MCF 10A (cell line): ENCODE data around the gene ATP5PO. TPM values are rescaled to one million over a fixed set of nuclear protein-coding genes. Genes with fewer than 3 reads are reported as not detected.
"Not testable (repeated sequence)": the region's sequence is repeated elsewhere in the genome, so short reads cannot be mapped to it uniquely, and the experiment has no call there.

Experiments used
- BruUV-seq: library from RNA; stranded (reverse); fragments of 400-500 nt; replicated peaks from 2 replicates; lab custom pipeline; 2021; lab: Mats Ljungman, UMichigan
- CTCF ChIA-PET: fragments of 300-600 bp; sonication (Branson Sonifier 250); formaldehyde crosslinking; extraction: SDS; loops from one replicate; lab custom pipeline; 2021; ENCODE audit warnings: antibody characterized with exemption, inconsistent platforms; lab: Yijun Ruan, JAX
- POLR2A ChIA-PET: fragments of 300-600, 350-650 bp; sonication (Branson Sonifier 250); formaldehyde crosslinking; extraction: SDS; loops from one replicate; lab custom pipeline; 2020; ENCODE audit warnings: antibody characterized with exemption, inconsistent platforms; lab: Yijun Ruan, JAX
- DNase-seq: peaks from one replicate; pipeline ENCODE4 v3.0.0-alpha.2; 2018; ENCODE audit not compliant: unreplicated experiment
- H3K27ac Mint-ChIP-seq: one replicate; pipeline ENCODE4 v1.8.0; 2022; ENCODE audit warnings: mild to moderate bottlenecking, low read depth, mixed read lengths; ENCODE audit not compliant: unreplicated experiment
- H3K27me3 Mint-ChIP-seq: one replicate; pipeline ENCODE4 v1.8.0; 2022; ENCODE audit warnings: mixed read lengths; ENCODE audit not compliant: insufficient read depth, unreplicated experiment
- H3K36me3 Mint-ChIP-seq: one replicate; pipeline ENCODE4 v1.8.0; 2022; ENCODE audit warnings: mild to moderate bottlenecking, moderate library complexity, mixed read lengths; ENCODE audit not compliant: insufficient read depth, unreplicated experiment
- H3K4me1 Mint-ChIP-seq: one replicate; pipeline ENCODE4 v1.8.0; 2022; ENCODE audit warnings: mixed read lengths; ENCODE audit not compliant: insufficient read depth, unreplicated experiment
- H3K4me3 Mint-ChIP-seq: one replicate; pipeline ENCODE4 v1.8.0; 2022; ENCODE audit warnings: mild to moderate bottlenecking, moderate library complexity, mixed read lengths; ENCODE audit not compliant: unreplicated experiment
- H3K9me3 Mint-ChIP-seq: one replicate; pipeline ENCODE4 v1.8.0; 2022; ENCODE audit warnings: mixed read lengths; ENCODE audit not compliant: unreplicated experiment
- CTCF ChIP-seq: fragments of 200-600 bp; IDR thresholded peaks from one replicate; pipeline ENCODE4 v1.8.0; 2022; ENCODE audit warnings: antibody characterized with exemption, mild to moderate bottlenecking; ENCODE audit not compliant: unreplicated experiment
- intact Hi-C: fragments of 100-400 bp; cut with micrococcal nuclease; formaldehyde crosslinking; loops from 2 replicates; pipeline ENCODE4 v1.14.1; 2022
- total RNA-seq: library from RNA; stranded (reverse); gene quantifications from 2 replicates; pipeline ENCODE4 v1.2.3, GENCODE V29; 2022

ATP5PO gene
- total RNA-seq, 1 experiment from 2014 or later = 196 TPM

- ChIA-PET CTCF (interaction anchor here (4.1 kb wide), 1 partner anchor 8 kb away, joined by 25 read pairs; no protein-coding TSS in a partner anchor), POLR2A (no interaction called here)
- no peaks in the 10 kb centered on the region for H3K9me3 Mint-ChIP-seq
- BruUV-seq = no TSS peak
- H3K36me3 Mint-ChIP-seq = no peaks in the 10 kb centered on the region
- no peak overlapping the region for H3K4me3 Mint-ChIP-seq
- no peaks in the 10 kb centered on the region for H3K27me3 Mint-ChIP-seq
- no peak overlapping the region for H3K27ac Mint-ChIP-seq
- intact Hi-C loops = no loop called here
- no peak for DNase-seq
- peaks cover 6% of the 10 kb centered on the region for H3K4me1 Mint-ChIP-seq
- TF ChIP-seq CTCF = no peak
Measured at GRCh38 chr21:33931799-33932390, 16.3 kb upstream of the ATP5PO start.

DNA sequence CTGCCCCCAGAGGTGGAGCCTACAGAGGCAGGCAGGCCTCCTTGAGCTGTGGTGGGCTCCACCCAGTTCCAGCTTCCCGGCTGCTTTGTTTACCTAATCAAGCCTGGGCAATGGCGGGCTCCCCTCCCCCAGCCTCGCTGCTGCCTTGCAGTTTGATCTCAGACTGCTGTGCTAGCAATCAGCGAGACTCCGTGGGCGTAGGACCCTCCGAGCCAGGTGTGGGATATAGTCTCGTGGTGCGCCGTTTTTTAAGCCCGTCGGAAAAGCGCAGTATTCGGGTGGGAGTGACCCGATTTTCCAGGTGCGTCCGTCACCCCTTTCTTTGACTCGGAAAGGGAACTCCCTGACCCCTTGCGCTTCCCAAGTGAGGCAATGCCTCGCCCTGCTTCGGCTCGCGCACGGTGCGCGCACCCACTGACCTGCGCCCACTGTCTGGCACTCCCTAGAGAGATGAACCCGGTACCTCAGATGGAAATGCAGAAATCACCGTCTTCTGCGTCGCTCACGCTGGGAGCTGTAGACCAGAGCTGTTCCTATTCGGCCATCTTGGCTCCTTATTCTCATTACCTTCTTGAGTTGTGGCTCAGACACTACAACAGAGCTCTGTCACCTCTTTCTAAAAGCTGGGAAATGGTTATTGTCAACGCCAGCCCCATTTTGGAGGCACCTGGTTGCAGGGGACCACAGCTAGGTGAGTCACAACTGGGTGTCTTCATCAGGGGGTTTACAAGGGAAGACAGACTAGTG, 15.6 kb upstream of the ATP5PO start:
- POLR2A ChIA-PET, H3K4me1 Mint-ChIP-seq, DNase-seq, H3K36me3 Mint-ChIP-seq, H3K27ac Mint-ChIP-seq, H3K4me3 Mint-ChIP-seq, intact Hi-C loops, BruUV-seq, H3K27me3 Mint-ChIP-seq, H3K9me3 Mint-ChIP-seq: not testable (repeated sequence)
- CTCF ChIA-PET = interaction anchor here (4.1 kb wide), 1 partner anchor 8 kb away, joined by 25 read pairs; no protein-coding TSS in a partner anchor

GRCh38 chr21:33926248-33926647, 10.6 kb upstream of the ATP5PO start:
- intact Hi-C loops, H3K27me3 Mint-ChIP-seq, H3K27ac Mint-ChIP-seq, H3K4me1 Mint-ChIP-seq, BruUV-seq, CTCF ChIA-PET, POLR2A ChIA-PET, DNase-seq, H3K4me3 Mint-ChIP-seq, H3K36me3 Mint-ChIP-seq, H3K9me3 Mint-ChIP-seq: not testable (repeated sequence)

DNA sequence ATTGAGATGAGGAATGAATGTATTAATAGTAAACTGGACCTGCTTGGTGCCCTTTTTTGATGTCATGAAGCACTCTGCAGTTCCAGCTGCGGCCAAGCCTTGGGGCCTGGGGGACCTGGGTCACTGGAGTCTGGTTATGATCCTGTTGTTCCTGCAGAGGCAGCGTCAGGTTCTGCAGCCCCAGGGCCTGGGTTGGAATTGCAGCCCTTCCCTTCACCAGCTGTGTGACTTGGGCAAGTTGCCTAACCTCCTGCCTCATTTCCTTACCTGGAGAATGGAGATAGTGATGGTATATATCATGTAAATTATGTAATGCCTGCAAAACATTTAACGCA, 9.1 kb upstream of the ATP5PO start:
- no peak for TF ChIP-seq CTCF
- Mint-ChIP-seq H3K9me3 (no peaks in the 10 kb centered on the region), H3K4me3 (no peak overlapping the region), H3K27me3 (no peaks in the 10 kb centered on the region), H3K4me1 (peaks cover 6% of the 10 kb centered on the region), H3K36me3 (no peaks in the 10 kb centered on the region), H3K27ac (peak overlapping the region; percentile 53)
- ChIA-PET CTCF (interaction anchor here (0.6 to 8.6 kb wide), 40 partner anchors 8 to 783 kb away, joined by 3 to 237 read pairs (median 5); partner anchors contain the start of genes MRPS6 and SLC5A3), POLR2A (interaction anchor here (0.6 to 3.7 kb wide), 10 partner anchors 8 to 428 kb away, joined by 3 to 27 read pairs (median 6); partner anchors contain the start of genes ATP5PO, MRPS6 and SLC5A3)
- intact Hi-C loops = loop anchor here (2.0 kb wide), 5 partner anchors 52 to 424 kb away; no protein-coding TSS in a partner anchor
- no TSS peak for BruUV-seq
- peak; percentile 62 for DNase-seq
